Myocyte (in vitro differentiated cells): ENCODE results near the gene PDE4B. TPM values are rescaled to one million over a fixed set of nuclear protein-coding genes. Genes with fewer than 3 reads are reported as not detected.
A peak's percentile ranks its signal among the peaks of the same experiment; 100 is the strongest.

Source experiments
- DNase-seq: peaks from one replicate; pipeline ENCODE4 v3.0.0-alpha.2; 2012; ENCODE audit warnings: low read depth
- total RNA-seq: library from RNA; depleted of rRNA; stranded (reverse); fragments of >200 nt; gene quantifications from 2 replicates; pipeline ENCODE4 v1.2.3, GENCODE V29; 2014

PDE4B gene
- total RNA-seq, 1 donor from 2014 or later, result 29.5 TPM

DNA sequence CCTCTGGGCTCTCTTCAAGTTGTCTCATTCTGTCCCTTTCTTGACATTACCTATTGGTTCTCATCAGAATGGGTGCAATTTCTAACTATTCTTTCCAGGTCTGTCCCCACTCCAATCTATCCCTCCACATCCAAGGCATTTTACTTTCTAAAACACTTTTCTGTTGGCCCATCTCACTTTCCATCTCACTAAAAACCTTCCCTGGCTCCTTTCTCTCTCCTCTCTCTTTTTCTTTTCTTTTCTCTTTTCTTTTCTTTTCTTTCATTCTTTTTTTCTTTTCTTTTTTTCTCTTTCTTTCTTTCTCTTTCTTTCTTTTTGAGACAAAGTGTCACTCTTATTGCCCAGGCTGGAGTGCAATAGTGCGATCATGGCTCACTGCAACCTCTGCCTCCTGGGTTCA lies 462.1 kb downstream of the PDE4B start:
- no peak for DNase-seq

DNA sequence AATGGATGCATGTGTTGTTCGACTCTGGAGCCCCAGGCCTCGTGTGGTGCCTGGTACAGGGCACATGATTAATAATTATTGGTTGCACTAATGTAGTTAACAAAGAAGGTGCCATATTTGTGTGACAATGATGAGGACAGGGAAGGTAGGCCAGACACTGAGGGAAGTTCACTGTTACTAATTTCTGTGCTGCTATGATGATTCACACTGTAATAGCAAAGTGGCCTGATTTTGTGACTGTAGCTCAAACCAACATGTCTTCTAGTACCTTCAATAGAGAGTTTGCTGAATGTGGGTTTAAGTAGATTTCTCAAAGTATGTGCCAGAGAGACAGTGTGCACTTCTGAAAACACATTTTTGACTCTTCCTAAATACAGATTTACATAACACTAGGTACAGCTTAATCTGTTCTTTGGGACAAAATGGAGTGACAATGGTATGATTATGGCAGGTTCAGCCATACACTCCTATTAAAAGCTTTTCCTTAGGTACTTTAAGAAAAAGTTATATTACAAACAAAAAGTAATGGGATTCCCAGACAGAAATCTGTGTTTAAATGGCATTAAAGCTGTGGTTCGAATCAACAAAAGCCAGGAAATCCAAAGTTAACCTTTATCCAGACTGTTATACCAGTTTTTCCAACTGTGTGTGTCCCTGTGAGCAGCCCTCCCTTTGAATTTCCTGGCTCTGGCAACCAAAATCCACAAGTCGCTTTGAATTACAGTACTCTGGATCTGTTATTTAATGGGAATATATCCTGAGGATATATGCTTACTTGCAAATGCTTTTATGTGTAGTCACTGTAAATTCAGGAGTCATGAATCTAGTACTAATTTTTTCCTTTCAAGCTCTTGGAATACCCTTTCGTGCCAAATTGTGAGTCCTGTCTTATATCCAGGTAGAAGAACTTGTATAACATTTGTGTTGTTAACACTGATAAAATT lies 464.2 kb downstream of the PDE4B start:
- DNase-seq, result no peak

DNA sequence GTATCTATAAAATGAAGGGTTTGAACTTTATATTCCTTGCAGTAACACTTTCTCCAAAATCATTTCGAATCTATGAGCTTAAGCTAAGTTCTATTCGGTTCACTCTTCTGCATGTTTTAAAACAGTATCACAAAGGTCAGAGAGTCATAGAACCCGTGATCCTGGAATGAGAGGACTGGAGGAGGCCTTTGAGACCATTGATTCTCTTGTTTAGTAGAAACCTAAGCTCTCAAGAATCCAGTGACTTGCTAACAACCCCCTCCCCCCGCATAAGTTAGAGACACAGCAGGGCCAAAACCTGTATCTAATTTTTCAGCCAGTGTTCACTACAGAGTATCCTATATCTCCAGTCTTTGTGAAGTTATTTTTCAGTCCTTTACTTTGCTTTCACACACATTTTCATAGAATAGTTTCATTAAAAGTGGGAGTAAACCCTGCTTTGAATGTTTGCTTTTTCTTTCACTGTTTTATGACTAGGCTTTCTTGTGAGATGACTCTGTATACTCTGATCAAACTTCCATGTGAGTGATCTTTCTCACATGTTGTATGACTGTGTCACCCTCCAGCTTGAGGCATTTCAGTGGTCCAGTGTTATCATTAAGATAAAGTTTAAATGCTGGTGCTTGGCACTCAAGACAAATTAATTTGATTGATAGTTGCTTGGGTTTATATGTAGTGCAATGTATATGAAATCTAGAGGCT lies 465.9 kb downstream of the PDE4B start:
- DNase-seq, result no peak

GRCh38 chr1:66261364-66261763 lies 468.7 kb downstream of the PDE4B start:
- DNase-seq, result no peak

DNA sequence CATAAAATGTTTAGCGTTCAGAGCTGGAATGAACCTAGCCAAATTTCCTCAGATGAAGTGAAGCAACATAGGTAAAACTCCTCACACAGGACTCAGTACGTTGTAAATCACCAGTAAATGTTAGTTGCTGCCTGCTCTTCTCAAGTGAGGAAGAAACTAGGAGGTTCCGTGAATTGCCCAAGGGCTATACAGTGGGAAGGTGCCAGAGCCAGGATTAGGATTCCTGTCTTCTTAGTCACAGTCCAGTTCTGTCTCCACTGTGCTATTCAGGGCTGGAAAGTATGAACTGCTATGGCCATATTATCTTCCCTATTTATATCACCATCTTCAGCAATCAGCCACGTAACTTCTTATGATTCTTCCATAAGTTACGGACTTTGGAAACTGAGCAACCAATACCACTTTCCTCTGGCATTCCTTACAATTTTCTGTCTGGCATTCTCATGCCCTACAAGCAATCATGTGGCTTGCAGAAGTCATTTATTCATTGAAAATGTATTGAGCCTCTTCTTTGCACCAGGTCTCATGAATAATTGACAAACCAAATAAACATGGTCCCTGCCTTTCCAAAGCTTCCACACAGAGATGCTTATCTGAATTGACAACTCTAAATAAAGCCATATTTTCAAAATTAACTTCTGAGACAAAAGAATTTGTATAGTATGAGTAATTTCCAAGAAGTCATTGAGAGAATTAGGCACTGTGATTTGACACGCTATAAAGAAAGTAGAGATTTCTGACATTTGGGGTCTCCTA lies 469.7 kb downstream of the PDE4B start:
- no peak for DNase-seq

DNA sequence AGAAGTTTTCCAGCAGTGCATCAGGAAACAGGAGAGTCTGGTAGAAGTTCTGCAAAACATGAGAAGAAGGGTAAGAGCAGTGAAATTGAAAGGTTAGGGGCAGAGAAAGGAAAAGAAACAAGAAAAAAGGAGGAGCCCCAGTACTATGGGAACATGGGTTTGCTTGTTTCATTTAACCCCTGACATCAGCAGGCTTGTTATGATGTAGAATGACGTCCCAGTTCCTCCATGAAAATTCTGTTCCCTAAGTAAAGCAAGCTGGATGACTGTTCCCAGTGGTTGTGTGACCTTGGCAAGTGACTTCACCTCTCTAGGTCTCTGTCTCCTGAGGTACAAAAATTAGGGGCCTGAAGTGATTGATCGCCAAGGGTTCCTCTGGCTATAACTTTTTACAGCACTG lies 472.6 kb downstream of the PDE4B start:
- DNase-seq, result no peak

GRCh38 chr1:66265796-66266195 lies 473.1 kb downstream of the PDE4B start:
- no peak for DNase-seq

DNA sequence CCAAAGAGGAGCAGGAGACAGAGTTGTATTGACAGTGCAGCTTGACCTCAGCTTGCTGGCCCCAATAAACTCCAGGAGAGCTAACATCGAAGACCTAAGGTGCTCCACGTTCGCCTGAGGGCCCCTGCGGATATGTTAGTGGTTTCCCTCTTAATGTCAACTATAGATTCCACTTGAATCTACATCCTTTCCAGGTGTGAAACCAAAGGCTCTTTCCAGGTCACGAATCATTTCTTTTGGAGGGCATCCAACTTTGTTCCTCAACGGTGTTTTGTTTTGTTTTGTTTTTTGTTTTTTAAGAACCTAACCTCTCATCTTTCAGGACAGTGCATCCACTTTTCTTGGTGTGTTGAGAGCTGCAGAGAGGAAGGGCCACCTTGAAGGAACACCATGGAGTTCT lies 473.7 kb downstream of the PDE4B start:
- DNase-seq, result no peak

DNA sequence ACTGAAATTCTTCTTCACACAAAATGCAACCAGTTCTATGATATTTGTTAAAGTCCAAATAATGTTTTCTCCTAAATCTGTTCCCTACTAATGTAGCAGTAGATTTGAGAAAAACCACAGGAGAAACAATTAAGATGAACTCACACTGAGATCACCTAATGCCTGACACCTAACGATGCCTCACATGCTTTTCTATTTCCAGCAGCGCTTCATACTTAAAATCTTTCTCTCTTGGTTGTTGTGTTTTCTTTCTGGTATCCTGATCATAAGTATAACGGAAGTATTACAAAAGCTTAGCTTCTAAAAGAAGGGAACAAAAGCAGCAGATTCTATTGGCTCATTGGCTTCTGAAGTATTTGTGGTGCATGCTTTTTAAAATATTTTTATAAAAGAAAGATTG lies 474.1 kb downstream of the PDE4B start:
- no peak for DNase-seq

GRCh38 chr1:66267201-66267940 lies 474.7 kb downstream of the PDE4B start:
- DNase-seq, result no peak

DNA sequence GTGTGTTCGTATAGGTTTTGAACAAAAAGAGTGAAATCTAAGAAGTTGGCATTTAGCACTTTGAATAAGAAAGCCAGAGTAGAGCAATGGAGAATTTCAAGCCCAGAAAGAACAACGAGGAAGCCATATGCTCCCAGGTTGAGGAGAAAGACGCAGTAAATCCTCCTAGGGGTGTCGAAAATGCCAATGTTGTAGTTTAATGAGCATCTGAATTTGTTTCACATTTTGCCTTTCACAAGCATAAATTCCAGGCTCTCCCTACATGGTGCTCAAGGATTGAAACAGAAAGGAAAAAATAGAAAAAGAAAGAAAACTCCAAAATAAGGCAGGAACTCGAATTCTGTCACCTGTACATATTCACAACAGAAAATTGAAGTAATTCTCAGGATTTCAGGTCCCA lies 476.5 kb downstream of the PDE4B start:
- no peak for DNase-seq

DNA sequence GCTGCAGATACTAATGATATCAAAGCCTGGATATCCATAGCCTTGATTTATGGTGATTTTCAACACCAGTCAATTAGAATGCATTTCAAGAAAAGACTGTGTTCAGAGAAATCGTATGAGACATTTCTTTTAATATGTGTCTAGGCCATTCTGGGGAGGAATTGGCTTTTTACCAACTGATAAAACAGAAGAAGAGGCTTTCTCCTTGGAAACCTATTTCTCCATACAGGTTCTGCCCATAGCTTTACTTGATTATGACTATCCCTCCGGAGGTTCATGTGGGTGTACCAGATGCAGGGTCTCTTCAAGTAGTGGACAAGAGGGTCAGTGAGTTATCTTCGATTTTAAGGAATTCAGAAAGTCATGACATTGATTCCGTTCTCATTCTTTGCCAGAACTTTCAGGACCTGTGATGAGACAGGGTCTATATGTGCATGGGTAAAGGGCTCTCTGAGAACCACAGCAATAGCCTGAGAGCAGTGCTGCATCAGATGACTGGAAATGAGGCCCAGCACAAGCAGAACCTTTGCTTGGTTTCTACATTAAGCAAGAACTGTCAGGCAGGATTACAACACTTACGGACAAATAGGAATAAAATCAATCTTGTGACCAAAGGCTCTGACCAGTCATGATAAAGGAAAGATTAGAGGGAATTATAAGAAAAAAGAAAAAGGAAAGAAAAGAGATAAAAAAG lies 477.6 kb downstream of the PDE4B start:
- no peak for DNase-seq

GRCh38 chr1:66271216-66271903 lies 478.7 kb downstream of the PDE4B start:
- DNase-seq, result peak; percentile 92

GRCh38 chr1:66271904-66272254 lies 479.2 kb downstream of the PDE4B start:
- DNase-seq, result no peak

- DNase-seq, result no peak
Measured at GRCh38 chr1:66273656-66274055, 481.0 kb downstream of the PDE4B start.

DNA sequence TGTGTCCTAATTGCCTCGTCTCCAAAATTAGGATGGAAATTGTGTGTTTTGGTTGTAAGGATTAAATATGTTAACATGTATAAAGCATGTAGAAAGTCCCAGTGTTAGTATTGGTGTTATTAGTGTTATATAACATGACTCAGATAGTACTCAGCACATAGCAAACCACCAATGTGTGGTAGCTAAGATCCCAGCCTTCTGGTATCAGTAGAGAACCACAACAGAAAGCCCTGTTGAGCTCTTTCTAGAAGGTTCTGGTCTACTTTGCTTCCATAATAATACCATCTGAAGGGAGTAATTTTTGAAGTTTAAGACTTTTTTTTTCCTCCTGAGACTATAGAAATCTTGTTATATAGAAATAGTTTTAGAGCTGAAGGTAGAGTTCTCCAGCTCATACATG lies 481.9 kb downstream of the PDE4B start:
- no peak for DNase-seq

DNA sequence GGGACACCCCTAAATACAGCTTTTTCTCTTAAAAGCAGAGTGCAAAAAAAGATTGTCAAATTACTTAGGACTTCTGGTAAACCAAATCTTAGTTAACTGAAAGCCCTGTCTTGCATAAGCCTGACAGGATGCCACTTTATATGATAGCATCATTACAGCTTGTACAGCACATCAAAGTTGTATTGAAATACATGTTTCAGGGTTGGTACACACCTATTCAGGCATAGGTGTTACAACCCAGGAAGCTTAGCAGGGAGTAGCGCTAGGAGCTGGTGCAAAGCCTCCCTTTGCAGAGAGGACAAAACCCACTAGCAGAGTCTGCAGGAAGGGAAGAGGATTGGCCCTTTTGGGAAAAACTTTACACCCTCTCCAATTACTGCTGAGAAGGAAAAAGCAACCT lies 482.4 kb downstream of the PDE4B start:
- DNase-seq, result no peak

DNA sequence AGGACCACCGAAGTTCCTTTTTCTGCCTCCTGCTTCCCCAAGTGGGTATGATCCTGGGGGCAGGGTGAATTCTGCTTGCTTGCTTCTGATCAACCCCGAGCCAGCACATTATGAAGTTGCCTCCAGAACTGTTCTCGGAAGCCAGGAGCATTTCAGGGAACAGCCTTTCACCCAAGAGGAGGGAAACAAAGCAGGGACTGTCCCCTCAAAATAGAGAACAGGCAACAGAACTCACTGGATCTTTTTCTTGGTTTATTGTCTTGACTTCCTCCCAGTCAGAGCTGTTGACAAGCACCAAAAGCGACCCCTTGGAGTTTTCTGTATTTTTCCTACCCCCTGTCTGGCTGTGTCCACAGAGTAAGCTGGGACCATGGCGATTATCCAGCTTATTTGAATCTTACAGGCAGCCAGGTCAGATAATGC lies 482.9 kb downstream of the PDE4B start:
- no peak for DNase-seq

DNA sequence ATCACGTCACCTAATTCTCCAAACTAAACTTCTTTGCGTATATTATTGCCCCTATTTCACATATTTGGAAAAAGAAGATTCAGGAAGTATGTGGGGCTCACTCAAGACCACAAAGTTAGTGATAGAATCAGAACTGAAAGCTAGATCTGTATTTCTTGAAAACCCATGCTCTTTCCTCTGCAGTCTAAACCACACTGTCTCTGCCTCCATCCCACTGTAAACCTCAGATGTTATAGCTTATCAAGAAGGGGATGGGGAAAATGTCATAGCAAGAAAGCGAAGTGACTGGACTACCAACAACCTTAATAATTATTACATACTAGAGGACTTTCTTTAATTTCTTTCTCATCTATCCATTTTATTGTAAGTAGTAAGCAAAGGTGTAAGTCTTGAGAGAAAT lies 483.5 kb downstream of the PDE4B start:
- DNase-seq, result no peak
